HepG2 (cell line): Measurements from ENCODE around the gene SEC31B. TPM values are rescaled to one million over a fixed set of nuclear protein-coding genes. Genes with fewer than 3 reads are reported as not detected.

ENCODE experiments used
- ATAC-seq: fragments of 200-7000 bp; cut with Tn5 transposase; 3 replicates; pipeline ENCODE4 v1.9.1; 2020; ENCODE audit warnings: mild to moderate bottlenecking, moderate library complexity
- BruUV-seq: library from RNA; stranded (reverse); fragments of 400-500 nt; replicated peaks from 2 replicates; lab custom pipeline; 2021; lab: Mats Ljungman, UMichigan
- CTCF ChIA-PET: fragments of 300-600 bp; formaldehyde crosslinking; extraction: SDS; loops from one replicate; lab custom pipeline; 2021; ENCODE audit warnings: low total read pairs, inconsistent platforms, low intra/inter-chr PET ratio; lab: Yijun Ruan, JAX
- POLR2A ChIA-PET: fragments of 350-600 bp; sonication (Branson Sonifier 250); formaldehyde crosslinking; loops from one replicate; lab custom pipeline; 2020; ENCODE audit warnings: antibody characterized with exemption, inconsistent platforms; lab: Yijun Ruan, JAX
- DNase-seq: peaks from one replicate; pipeline ENCODE4 v3.0.0-alpha.2; 2015; ENCODE audit warnings: low spot score
- FAIRE-seq: peaks from 3 replicates; lab custom pipeline; 2011; peaks lifted over from hg19 to GRCh38; lab: Jason Lieb, UNC
- H2AFZ ChIP-seq: one replicate; pipeline ENCODE4 v1.6.1; 2011; ENCODE audit warnings: low read length, inconsistent platforms
- H3K27ac ChIP-seq: fragments of 300-600 bp; 3 replicates; pipeline ENCODE4 v1.8.0; 2011; ENCODE audit warnings: mixed run types, mild to moderate bottlenecking, mixed read lengths, low read length, inconsistent platforms; ENCODE audit not compliant: insufficient read depth; ENCODE audit errors: extremely low read length
- H3K27me3 ChIP-seq, 2 experiments: fragments of 200-600 bp in 1 of 2; 2 replicates in 1 of 2; 3 replicates in 1 of 2; pipeline versions ENCODE4 v1.6.0 to v1.8.0; 2011; ENCODE audit warnings: low read length in 2 of 2, mild to moderate bottlenecking in 2 of 2, moderate library complexity in 2 of 2, inconsistent platforms in 1 of 2; ENCODE audit not compliant: insufficient read depth in 2 of 2, control insufficient read depth in 1 of 2
- H3K36me3 ChIP-seq, 2 experiments: fragments of 200-600 bp in 1 of 2; replicated peaks in 1 of 2; 2 replicates in 1 of 2; 3 replicates in 1 of 2; pipeline versions ENCODE4 v1.5.1 to v1.8.0; 2011; ENCODE audit warnings: low read length in 2 of 2, inconsistent platforms in 1 of 2; ENCODE audit not compliant: insufficient read depth in 2 of 2, control insufficient read depth in 1 of 2
- H3K4me1 ChIP-seq: 2 replicates; pipeline ENCODE4 v1.5.1; 2012; ENCODE audit warnings: low read length, inconsistent platforms; ENCODE audit not compliant: insufficient read depth
- H3K4me2 ChIP-seq: 2 replicates; pipeline ENCODE4 v1.6.0; 2011; ENCODE audit warnings: low read depth, low read length, inconsistent platforms
- H3K4me3 ChIP-seq, 3 experiments: fragments of 200-600 bp in 1 of 3; sonication (generic), shearing (Covaris generic) in 1 of 3; replicated peaks in 1 of 3; 2 replicates each; pipeline ENCODE4 v1.5.1; 2011 to 2016; ENCODE audit warnings: low read length in 3 of 3, inconsistent platforms in 2 of 3, low read depth in 2 of 3, mild to moderate bottlenecking in 2 of 3, control low read depth in 1 of 3, mixed read lengths in 1 of 3; ENCODE audit not compliant: insufficient read depth in 1 of 3
- H3K79me2 ChIP-seq: one replicate; pipeline ENCODE4 v1.6.1; 2011; ENCODE audit warnings: low read length, inconsistent platforms; ENCODE audit not compliant: insufficient read depth
- H3K9ac ChIP-seq: 2 replicates; pipeline ENCODE4 v1.6.0; 2011; ENCODE audit warnings: mild to moderate bottlenecking, low read depth, low read length, inconsistent platforms; ENCODE audit not compliant: insufficient read depth
- H3K9me3 ChIP-seq: 2 replicates; pipeline ENCODE4 v1.5.1; 2012; ENCODE audit warnings: mild to moderate bottlenecking, low read length
- H4K20me1 ChIP-seq: 2 replicates; pipeline ENCODE4 v1.6.0; 2011; ENCODE audit warnings: inconsistent platforms, mild to moderate bottlenecking, low read length, moderate library complexity; ENCODE audit not compliant: insufficient read depth
- HMGXB4 ChIP-seq, 2 experiments: sonication (generic) in 1 of 2; formaldehyde crosslinking in 1 of 2; IDR thresholded peaks; 2 replicates each; pipeline versions ENCODE4 v1.4.0 to v1.6.1; 2018 to 2020; ENCODE audit warnings: missing genetic modification reagents in 2 of 2, borderline replicate concordance in 1 of 2, low read depth in 1 of 2, mild to moderate bottlenecking in 1 of 2, missing biosample characterization in 1 of 2
- MAF1 ChIP-seq: sonication (generic); formaldehyde crosslinking; IDR thresholded peaks from 2 replicates; pipeline ENCODE4 v1.5.0; 2020; ENCODE audit warnings: missing genetic modification reagents, borderline replicate concordance
- MAFF ChIP-seq: IDR thresholded peaks from 2 replicates; pipeline ENCODE4 v1.6.1; 2011; ENCODE audit warnings: low read depth, low read length, improper control_type of control experiment
- POLR2G ChIP-seq: fragments of 200-400 bp; formaldehyde crosslinking; IDR thresholded peaks from 2 replicates; pipeline ENCODE4 v1.6.1; 2018; ENCODE audit warnings: mild to moderate bottlenecking, low read depth, low read length, moderate library complexity
- ZSCAN31 ChIP-seq: sonication (generic); formaldehyde crosslinking; IDR thresholded peaks from 2 replicates; pipeline ENCODE4 v1.5.0; 2020; ENCODE audit warnings: low read depth, mild to moderate bottlenecking, missing genetic modification reagents
- WGBS: methylation state at CpG from one replicate; pipeline ENCODE4 v1.1.6; 2017; ENCODE audit warnings: low lambda C conversion rate; 5-methylcytosine and 5-hydroxymethylcytosine counted together
- in situ Hi-C: cut with HindIII; loops from 2 replicates; pipeline ENCODE4 v1.10.0; 2017; ENCODE audit warnings: low pct_unique_long_range_greater_than_20kb; ENCODE audit not compliant: extremely low pct_ligation_motif_present
- intact Hi-C: fragments of 100-400 bp; cut with micrococcal nuclease; formaldehyde crosslinking; loops from one replicate; pipeline ENCODE4 v1.10.0; 2022; ENCODE audit not compliant: unreplicated experiment
- polyA plus RNA-seq, 8 experiments: library from polyadenylated mRNA; depleted of rRNA in 3 of 8; stranded (reverse) in 7 of 8; unstranded in 1 of 8; fragments of >200 nt; fragmentation: Illumina TruSeq in 4 of 8; extraction: Trizol in 4 of 8; gene quantifications; 2 replicates each; pipeline versions ENCODE4 v1.2.1 to v1.2.3, GENCODE V29; 2011 to 2016; ENCODE audit warnings: low read depth in 4 of 8, missing spikeins in 1 of 8, mixed read lengths in 1 of 8; ENCODE audit not compliant: insufficient read depth in 1 of 8
- total RNA-seq, 5 experiments: library from RNA; depleted of rRNA; stranded (reverse); fragments of >200 nt; fragmentation: Illumina TruSeq; extraction: Trizol; gene quantifications; 2 replicates each; pipeline ENCODE4 v1.2.3, GENCODE V29; 2016; ENCODE audit warnings: low read depth in 1 of 5

The SEC31B gene
- total and polyA plus RNA-seq, 2 of the 13 experiments (the other 11 are each of a cell fraction or from before 2014, with no cell fraction given) = 2.0 to 8.3 TPM

GRCh38 chr10:100561005-100561404, 41.3 kb upstream of the SEC31B start:
- intact Hi-C loops = loop anchor here (5.0 kb wide), 1 partner anchor 181 kb away; no protein-coding TSS in a partner anchor

DNA sequence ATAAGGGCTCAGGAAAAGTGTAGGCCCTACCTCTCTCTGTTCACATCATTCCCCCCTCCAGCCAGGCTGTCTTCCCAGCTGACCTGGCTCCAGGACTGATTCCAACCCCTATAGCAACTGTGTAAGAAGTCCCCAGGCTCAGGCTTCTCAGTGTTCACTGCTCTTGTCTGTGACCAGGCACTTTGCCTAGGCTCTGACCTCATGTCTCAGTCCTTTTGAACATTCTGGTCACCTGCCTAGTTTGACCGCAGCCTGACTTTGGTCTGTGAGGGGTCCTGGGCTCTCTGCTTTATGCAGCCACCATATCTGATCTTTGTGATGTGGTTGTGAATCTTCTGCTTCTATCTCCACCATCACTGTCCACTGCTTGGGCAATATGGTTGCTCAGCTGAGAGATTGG, 40.6 kb upstream of the SEC31B start:
- BruUV-seq = no TSS peak
- in situ Hi-C loops (loop anchor here (5.0 kb wide), 2 partner anchors 182 to 317 kb away; no protein-coding TSS in a partner anchor), intact Hi-C loops (loop anchor here (5.0 kb wide), 1 partner anchor 182 kb away; no protein-coding TSS in a partner anchor)
- ChIA-PET POLR2A (no interaction called here), CTCF (no interaction called here)
- FAIRE-seq (no peak), DNase-seq (no peak), ATAC-seq (no peak)
- Histone ChIP-seq H3K27ac (no peak overlapping the region), H3K4me3 (no peak overlapping the region), H3K27me3 (peaks cover 0 to 2% of the 10 kb centered on the region in 2 experiments; a peak in 1 of 5 replicates), H3K9ac (no peak overlapping the region), H3K79me2 (no peaks in the 10 kb centered on the region), H2AFZ (no peak overlapping the region), H3K4me1 (peaks cover 9% of the 10 kb centered on the region), H3K4me2 (no peak overlapping the region), H4K20me1 (no peaks in the 10 kb centered on the region), H3K9me3 (no peaks in the 10 kb centered on the region), H3K36me3 (no peaks in the 10 kb centered on the region)
- TF ChIP-seq ZSCAN31 (CRISPR knock-in tag) = no peak
- TF ChIP-seq POLR2G = peak; percentile 1; the same call in 1 of the 2 replicates
- 89% methylated on average over 1 of the region's 1 CpG for WGBS

More at GRCh38 chr10:100561005-100561404, 41.3 kb upstream of the SEC31B start:
- 63% methylated on average over 2 of the region's 2 CpGs for WGBS
- ATAC-seq (no peak), FAIRE-seq (no peak), DNase-seq (no peak)
- Histone ChIP-seq H3K27me3 (peaks cover 0 to 2% of the 10 kb centered on the region in 2 experiments; a peak in 1 of 5 replicates), H3K4me2 (no peak overlapping the region), H2AFZ (no peak overlapping the region), H3K79me2 (no peaks in the 10 kb centered on the region), H3K9me3 (no peaks in the 10 kb centered on the region), H3K27ac (no peak overlapping the region), H3K4me1 (peaks cover 9% of the 10 kb centered on the region), H4K20me1 (no peaks in the 10 kb centered on the region), H3K4me3 (no peak overlapping the region), H3K36me3 (no peaks in the 10 kb centered on the region), H3K9ac (no peak overlapping the region)
- TF ChIP-seq HMGXB4 (CRISPR knock-in tag; IDR thresholded peaks at IDR 0.05; ENCODE audit: borderline replicate concordance in 1 of 2, low read depth in 1 of 2) (no peak), POLR2G (0 out of 2 replicates have a peak, but pooled peaks have one; percentile 40), MAF1 (CRISPR knock-in tag) (no peak), MAFF (no peak)
- ChIA-PET CTCF (interaction anchor here (1.0 to 2.5 kb wide), 2 partner anchors 183 to 318 kb away, joined by 5 to 16 read pairs; no protein-coding TSS in a partner anchor), POLR2A (no interaction called here)
- BruUV-seq = no TSS peak
- in situ Hi-C loops = loop anchor here (5.0 kb wide), 2 partner anchors 181 to 316 kb away; no protein-coding TSS in a partner anchor
